ENCODE results near the gene MALSU1.

GRCh38 chr7:23277359-23277989 lies 21.7 kb upstream of the MALSU1 start:
- TF ChIP-seq CTCF (IDR thresholded peaks at IDR 0.05), result peak in 3 of 4 experiments; percentile 43 to 63 (median 60)
- no peak for TF ChIP-seq POLR2AphosphoS5 (IDR thresholded peaks at IDR 0.05)
